Anterior cingulate cortex (tissue), 58 donors: Measurements from ENCODE around the gene ROBO4.

Experiments used
- DNase-seq, 58 donors: peaks; one replicate each; lab custom pipeline; 2025; lab: John Stamatoyannopoulos, UW

ROBO4 gene

GRCh38 chr11:124897674-124898262, at the start of gene ROBO4:
Gene ROBO4, minus strand, starts transcription at chr11:124897865. Its CDS starts 70 bp downstream, at chr11:124897795.
- no peak for DNase-seq

DNA sequence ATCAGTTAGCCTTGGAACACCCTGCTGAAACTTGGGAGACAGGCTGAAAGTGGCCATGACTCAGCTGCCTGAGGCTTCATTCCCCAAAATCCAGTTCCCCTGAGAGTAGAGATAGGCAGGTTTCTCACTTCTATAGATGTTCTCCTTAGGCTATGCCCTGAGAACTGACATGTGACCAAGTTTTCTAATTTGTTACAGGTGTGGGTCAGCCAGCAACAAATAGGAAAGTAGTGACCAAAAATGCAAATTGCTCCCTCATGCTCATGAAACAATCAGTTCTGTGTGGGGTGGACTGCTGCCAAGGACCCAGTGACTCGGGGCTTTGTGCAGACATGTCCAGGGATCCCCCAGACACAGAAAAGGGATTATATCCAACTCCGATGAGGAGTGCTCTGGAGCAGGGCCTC, 49.1 kb upstream of the ROBO4 start:
- DNase-seq = peak in 51 of 58 donors; percentile 18 to 90 (median 68)

DNA sequence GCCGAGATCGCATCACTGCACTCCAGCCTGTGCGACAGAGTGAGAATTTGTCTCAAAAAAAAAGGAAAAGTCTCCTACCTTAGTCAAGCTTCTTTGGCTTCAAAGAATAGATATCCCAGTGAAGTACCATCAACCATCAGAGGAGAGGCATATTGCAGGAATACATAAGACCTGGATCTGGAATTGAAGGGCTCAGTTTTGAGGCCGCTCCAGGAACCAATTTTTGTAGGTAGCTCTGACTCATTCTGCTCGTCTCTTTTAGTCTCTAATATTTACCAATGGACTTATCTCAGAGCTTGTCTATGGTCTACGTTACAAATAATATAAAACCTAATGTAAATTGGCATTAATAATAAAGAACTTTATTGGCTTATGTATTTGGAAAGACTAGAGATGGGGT, 48.2 kb upstream of the ROBO4 start:
- DNase-seq = no peak

DNA sequence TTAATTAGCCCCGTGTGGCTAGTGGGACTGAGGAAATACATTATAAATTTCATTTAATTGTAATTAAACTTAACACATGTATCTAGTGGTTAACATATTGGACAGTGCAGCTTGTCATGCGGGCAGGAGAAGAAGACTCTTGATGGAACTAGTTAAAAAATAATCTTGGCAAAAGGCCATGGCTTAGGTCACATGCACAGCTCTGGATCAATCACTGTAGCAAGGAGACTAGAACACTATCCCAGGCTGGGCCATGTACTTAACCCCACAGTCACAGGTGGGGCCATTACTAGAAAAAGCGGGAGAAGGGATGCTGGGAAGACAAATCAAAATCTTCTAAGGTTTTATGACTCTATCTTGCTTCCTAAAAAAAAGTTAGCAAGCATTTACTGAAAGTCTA, 46.9 kb upstream of the ROBO4 start:
- DNase-seq = peak in 1 of 58 donors; percentile 14

DNA sequence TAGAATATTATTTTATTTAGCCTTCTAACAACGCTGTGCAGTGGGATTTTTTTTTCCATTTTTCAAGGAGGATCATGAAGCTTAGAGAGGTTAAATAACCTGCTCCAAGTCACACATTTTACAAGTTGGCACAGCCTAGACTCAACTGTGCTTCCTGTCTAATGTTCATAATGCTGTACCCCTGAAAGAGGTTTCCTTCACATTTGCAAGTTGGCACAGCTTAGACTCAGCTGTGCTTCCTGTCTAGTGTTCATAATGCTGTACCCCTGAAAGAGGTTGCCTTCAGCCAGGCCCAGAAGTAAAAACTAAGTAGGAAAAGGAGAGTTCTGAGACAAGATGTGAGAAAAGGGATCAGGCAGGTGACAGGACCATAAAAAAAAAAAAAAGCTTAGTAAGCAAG, 46.1 kb upstream of the ROBO4 start:
- no peak for DNase-seq

GRCh38 chr11:124943254-124943616, 45.6 kb upstream of the ROBO4 start:
- peak in 52 of 58 donors; percentile 20 to 91 (median 65) for DNase-seq

DNA sequence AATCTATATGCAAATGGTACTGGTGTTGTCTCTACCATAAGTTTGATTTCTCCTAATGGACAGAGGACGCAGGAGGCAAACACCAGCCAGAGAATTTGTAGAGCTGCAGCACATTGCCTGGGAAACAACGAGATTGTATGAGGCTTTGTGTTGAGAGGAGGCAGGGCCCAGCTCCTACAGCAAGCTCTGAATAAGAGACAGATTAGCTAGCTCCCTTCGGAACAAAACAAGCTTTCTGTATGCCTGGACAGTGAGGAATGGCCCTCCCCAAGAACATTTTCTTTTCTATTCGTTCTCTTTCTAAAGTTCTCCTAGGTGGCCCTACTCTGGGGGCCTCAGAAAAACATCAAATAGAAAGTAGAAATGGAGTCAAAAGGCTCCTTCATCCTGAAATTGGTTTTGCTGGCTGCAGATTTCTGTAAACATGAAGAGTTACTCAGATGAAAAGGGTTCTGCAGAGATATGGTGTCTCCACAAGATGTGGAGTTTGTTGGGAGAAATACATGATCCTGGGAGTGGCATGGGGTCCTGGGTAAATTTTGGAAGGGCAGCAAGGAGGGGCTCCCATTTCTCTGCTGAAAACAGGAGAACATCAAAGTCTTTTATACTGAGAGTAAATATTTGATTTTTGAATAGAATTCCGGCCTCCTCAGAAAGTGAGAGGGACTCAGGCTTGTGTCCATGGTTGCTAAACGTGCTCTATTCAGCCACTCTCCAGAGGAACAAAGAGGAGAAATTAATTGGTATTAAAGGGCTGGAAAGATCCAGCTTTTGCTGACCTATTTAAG, 45.0 kb upstream of the ROBO4 start:
- DNase-seq = peak in 45 of 58 donors; percentile 11 to 89 (median 61)

DNA sequence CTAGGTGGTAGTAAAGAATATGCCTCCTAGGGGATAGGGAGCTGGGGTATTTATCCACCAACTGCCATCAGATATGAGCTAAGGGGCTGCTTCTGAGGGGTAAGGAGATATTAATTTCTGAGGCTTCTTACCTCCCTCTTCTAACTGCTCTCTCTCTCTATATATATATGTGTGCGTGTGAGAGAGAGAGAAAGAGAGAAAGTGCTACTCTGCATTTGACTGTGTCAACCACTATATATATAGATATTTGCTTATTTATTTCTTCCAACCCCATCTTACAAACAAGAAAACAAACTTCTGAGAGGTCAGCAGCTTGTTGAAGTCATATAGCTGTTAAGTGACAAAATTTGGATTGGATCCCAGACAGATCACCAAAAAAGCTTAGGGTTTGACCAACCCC, 44.0 kb upstream of the ROBO4 start:
- no peak for DNase-seq

GRCh38 chr11:124938970-124939369, 41.3 kb upstream of the ROBO4 start:
- DNase-seq = no peak

- DNase-seq = no peak
Measured at GRCh38 chr11:124938206-124938765, 40.6 kb upstream of the ROBO4 start.

DNA sequence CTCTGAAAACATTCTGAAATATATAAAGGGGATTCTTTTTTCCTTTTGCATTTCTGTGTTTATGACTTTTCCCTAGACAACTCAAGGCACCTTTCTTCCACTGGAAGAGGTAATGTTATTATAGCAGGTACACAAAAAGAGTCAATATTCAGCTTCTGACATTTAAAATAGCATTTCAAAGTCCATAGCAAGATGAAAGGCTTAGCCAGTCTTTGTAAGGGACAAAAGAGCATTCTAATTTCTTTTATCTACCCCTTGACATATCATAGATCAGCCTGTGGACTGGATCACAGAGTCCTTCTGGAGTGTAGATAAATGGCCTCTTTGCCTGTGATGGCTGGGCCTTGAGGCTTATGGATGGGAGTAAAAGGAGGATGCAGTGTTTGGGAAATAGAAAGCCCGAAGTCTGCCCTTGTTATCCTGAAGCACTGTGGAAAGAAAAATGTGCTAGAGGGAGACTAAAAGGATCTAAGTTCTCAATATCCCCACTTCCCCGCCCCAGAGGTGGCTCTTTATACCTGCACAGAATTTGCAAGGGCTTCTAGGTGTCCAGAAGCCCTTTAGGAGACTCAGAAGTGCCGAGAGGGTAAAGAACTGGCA, 39.8 kb upstream of the ROBO4 start:
- DNase-seq = no peak

DNA sequence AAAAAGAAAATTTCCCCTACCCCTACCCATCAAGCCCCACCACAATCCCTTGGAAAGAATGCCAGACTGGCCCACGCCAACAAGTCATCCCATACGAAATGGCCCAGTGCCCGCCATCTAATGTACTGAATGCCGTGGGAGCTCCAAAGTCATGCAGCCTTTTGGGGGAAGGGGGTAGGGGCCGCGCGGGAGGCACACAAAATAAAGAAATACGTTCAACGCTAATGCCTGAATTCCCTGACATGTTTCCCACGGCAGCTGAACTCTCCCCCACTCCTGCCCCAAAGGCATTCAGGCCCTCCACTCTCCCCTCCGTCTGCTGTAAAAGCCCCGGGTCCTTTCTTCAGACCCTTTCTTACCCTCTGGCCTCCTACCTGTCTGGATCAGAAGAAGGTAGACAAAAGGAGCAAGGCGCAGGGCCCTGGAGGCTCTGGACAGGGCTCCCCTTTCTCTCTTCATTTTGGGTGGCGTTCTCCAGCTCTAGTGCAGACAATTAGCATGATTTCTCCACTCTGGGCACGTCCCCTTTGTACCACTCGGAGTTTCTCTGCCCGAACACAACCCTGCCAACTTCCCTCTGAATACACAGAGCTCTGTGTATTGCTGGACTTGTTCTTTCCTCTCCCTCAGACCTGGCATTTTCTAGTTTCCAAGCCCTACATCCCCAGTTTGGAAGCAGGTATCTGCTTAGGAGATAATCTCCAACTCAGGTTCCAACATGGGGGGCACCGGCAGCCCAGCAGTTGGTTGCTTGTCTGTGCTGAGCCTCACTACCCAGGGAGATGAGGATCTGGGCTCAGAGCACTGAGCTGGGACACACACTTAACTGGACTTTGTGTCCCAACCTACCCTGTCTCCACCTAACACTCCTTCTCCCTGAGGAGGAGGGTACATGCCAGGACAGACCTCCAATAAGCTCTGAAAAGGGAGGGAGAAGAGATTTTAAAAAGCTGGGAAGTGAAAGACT, 38.2 kb upstream of the ROBO4 start, which contains the start of gene HEPACAM:
HEPACAM (minus strand) TSS at position 500 of the 967 bp plus-strand sequence; CDS start at position 459, 41 bp downstream.
- peak in 52 of 58 donors; percentile 28 to 91 (median 69) for DNase-seq

DNA sequence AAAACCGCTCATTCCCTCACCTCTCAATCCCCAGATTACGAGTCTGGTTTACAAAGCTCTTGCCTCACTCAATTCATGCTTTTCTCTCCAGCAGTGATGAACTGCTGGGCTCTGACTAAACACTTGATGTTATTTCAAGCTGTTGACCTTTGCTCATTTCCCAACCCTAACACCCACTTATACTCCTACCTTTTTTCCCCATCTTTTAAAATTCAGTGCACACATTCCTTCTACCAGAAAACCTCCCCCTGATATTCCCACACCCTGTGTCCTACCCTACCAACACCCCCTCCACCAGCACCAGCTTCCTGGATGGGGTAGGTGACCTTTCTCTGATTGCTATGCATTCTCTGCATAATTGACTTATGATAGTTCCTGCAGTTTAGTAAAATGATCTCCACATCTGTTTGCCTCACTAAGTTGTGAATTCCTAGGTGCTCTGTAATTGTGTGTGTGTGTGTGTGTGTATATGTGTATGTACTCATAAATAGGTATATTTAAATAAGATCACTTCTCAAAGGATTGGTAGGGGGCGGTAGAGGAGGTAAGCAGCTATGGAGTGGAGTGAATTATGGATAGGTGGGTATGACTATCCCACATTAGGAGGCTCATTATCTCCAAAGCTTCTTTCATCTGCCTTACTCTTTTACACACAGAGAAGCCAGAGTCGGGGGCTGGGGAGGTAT, 37.3 kb upstream of the ROBO4 start:
- no peak for DNase-seq

- no peak for DNase-seq
Measured at GRCh38 chr11:124930799-124931198, 33.1 kb upstream of the ROBO4 start.

DNA sequence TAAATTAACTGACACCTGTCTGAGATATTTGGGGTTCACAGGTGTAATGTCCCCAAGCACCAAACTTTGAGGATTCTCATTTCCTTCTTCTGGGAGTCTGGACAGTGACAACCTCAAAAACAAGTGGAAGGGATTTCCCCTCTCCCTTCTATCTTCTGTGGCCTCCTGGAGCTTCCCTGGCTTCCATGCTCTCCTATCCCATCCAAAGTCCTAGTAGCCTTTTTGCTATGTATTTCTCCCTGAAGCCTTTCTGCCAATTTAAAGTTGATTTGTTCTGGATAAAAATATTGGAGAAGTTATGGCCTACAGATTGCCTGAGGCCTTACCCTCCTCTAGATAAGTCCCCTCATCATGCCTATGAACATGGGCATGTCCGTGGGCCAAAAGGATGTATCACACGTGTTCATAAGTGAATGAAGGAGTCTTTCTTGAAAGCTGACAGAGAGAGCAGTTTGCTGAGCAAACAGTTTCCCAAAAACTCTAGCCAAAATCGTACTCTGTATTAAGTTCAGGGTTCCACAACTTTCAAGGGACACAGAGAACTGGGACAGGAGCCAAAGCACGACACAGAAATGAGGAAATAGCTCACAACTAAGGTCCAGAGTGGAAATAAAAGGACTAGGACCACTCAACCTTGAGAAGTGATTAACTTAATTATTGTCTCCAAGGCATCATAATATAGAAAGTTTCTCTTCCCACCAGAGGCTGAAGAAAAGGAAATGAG, 31.4 kb upstream of the ROBO4 start:
- DNase-seq = peak in 19 of 58 donors; percentile 3 to 73 (median 36)

DNA sequence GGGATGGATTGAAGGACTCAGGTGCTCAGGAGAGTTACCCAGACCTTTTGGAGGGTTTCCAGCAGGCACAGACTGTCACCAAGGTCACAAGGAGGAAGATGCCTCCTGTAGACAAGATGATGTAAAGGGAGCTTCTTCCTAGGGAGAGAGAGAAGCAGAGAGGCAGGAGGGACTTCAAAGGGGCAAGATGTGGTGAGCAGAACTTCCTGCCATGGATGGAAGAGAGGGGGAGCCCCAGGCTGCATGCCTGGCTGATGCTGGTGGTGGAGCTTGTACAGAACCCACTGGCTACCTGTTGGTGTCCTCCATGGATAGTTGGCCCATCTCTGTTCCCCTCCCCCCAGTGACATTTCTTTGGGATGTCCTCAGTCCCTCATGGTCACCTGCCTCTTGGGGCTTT, 25.6 kb upstream of the ROBO4 start:
- DNase-seq = no peak

DNA sequence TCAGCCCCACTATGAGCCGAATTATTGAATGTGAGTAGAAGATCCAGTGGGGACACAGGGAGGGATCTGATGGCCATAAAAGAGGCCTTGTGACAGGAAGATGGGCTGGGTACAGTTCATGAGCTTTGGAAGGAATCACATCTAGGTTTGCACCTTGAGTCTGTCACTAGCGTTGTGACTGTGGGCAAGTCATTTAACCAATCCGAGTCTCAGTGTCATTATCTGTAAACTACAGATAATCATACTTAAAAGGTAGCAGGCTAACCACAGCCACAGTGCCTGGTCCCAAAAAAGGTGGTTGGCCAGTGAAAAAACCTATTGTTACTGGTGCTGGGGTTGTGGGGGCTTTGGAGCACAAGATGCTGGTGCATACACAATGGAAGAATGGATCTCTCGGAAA, 25.2 kb upstream of the ROBO4 start:
- no peak for DNase-seq

DNA sequence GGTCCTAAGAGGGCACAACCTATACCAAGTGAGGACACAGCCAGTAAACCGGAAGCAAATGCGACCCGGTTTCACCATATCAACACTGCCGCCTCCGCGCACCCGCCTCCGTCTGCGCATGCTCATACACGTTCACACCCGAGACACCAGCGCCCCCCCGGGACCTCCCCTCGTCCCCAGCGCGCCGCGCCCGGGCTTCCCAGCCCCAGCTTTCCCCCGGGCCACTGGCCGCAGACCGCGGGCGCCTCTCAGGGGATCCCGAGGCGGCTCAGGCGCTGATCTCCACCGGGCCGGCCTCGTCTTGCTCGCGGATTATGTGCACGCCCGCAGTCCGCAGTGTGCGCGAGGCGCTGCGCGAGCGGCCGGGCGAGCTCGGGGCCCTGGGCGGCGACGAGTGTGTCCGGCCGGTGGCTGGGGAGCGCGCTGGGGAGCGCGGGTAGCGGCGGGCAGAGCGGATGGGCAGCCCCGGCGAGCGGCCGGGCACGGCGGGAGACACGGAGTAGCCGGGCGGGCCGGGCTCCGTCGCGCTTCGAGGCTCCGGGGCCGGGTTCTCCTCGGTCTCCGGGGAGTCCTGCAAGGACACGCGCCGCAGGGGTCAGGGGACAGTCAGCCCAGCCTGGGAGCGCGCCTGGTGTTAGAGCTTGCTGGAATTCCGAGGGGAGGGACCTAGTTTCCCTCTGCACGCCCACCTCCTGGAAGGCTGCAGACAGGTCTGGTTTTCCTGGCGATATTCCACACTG, 23.4 kb upstream of the ROBO4 start:
- DNase-seq = peak in 13 of 58 donors; percentile 17 to 45 (median 27)
